PC-3 (cell line): ENCODE data around the gene RFXANK.

Source experiments
- CTCF ChIP-seq: fragments of 300-600 bp; sonication (generic); conservative IDR thresholded peaks from 2 replicates; pipeline ENCODE4 v1.5.1; 2017; ENCODE audit warnings: antibody characterized with exemption, low read depth, mild to moderate bottlenecking, low read length
- EZH2 ChIP-seq: fragments of 300-600 bp; sonication (generic); IDR thresholded peaks from one replicate; pipeline ENCODE4 v1.6.1; 2017; ENCODE audit warnings: antibody characterized with exemption, mild to moderate bottlenecking, low read length; ENCODE audit not compliant: unreplicated experiment
- EZH2phosphoT487 ChIP-seq: fragments of 300-600 bp; sonication (generic); IDR thresholded peaks from 2 replicates; pipeline ENCODE4 v1.6.1; 2018; ENCODE audit warnings: mild to moderate bottlenecking, antibody characterized with exemption, low read length, borderline replicate concordance

- TF ChIP-seq CTCF (no peak), EZH2 (no peak), EZH2phosphoT487 (no peak)
These were observed 20.1 kb upstream of the RFXANK start for GRCh38 chr19:19171821-19172532.
